ENCODE measurements around the gene FBLN2. TPM values are rescaled to one million over a fixed set of nuclear protein-coding genes. Genes with fewer than 3 reads are reported as not detected.

FBLN2 gene
- total and polyA plus RNA-seq, 5 donors from 2014 or later = not detected

- DNase-seq (no peak), ATAC-seq (ENCODE audit: low read depth in 2 of 2) (no peak)
- H3K4me1 Mint-ChIP-seq = peaks cover 0 to 6% (median 0%) of the 10 kb centered on the region in 4 donors
- H3K4me3 ChIP-seq (ENCODE audit: low read depth, low read length) = no peak overlapping the region
- no peak overlapping the region for H3K27ac ChIP-seq (ENCODE audit: insufficient read depth, low read length, poor library complexity, severe bottlenecking)
- no peaks in the 10 kb centered on the region for H3K27me3 ChIP-seq (ENCODE audit: control insufficient read depth, insufficient read depth, low read length)
- no peaks in the 10 kb centered on the region for H3K4me1 ChIP-seq (ENCODE audit: control insufficient read depth, insufficient read depth, low read length, poor library complexity, severe bottlenecking)
- no peaks in the 10 kb centered on the region for H3K9me3 ChIP-seq (ENCODE audit: control insufficient read depth in 2 of 2, low read length in 2 of 2)
- H3K27me3 Mint-ChIP-seq = no peaks in the 10 kb centered on the region
- no peak overlapping the region for H3K27ac Mint-ChIP-seq
- no peak overlapping the region for H3K4me3 Mint-ChIP-seq
- H3K36me3 Mint-ChIP-seq = no peaks in the 10 kb centered on the region
- peaks cover 0 to 2% (median 0%) of the 10 kb centered on the region in 7 donors for H3K9me3 Mint-ChIP-seq
- no peaks in the 10 kb centered on the region for H3K36me3 ChIP-seq (ENCODE audit: control insufficient read depth, insufficient read depth, low read length)
These were observed 18.5 kb upstream of the FBLN2 start for GRCh38 chr3:13530241-13531009.

- ATAC-seq (ENCODE audit: low read depth in 2 of 2) = no peak
- no peaks in the 10 kb centered on the region for H3K4me1 ChIP-seq (ENCODE audit: control insufficient read depth, insufficient read depth, low read length, poor library complexity, severe bottlenecking)
These were observed 16.8 kb upstream of the FBLN2 start for GRCh38 chr3:13532085-13532484.

GRCh38 chr3:13532631-13533030 is 16.3 kb upstream of the FBLN2 start:
- H3K4me3 ChIP-seq (ENCODE audit: low read depth, low read length) = no peak overlapping the region
- no peak for ATAC-seq (ENCODE audit: low read depth in 2 of 2)
- no peaks in the 10 kb centered on the region for H3K4me1 ChIP-seq (ENCODE audit: control insufficient read depth, insufficient read depth, low read length, poor library complexity, severe bottlenecking)
- H3K36me3 ChIP-seq (ENCODE audit: control insufficient read depth, insufficient read depth, low read length) = no peaks in the 10 kb centered on the region
- Mint-ChIP-seq H3K36me3 (no peaks in the 10 kb centered on the region), H3K27me3 (peaks cover 8% of the 10 kb centered on the region), H3K4me1 (peaks cover 0 to 7% (median 4%) of the 10 kb centered on the region in 4 donors), H3K27ac (no peak overlapping the region), H3K4me3 (no peak overlapping the region), H3K9me3 (peaks cover 0 to 2% (median 0%) of the 10 kb centered on the region in 7 donors)
- no peaks in the 10 kb centered on the region for H3K27me3 ChIP-seq (ENCODE audit: control insufficient read depth, insufficient read depth, low read length)
- no peaks in the 10 kb centered on the region for H3K9me3 ChIP-seq (ENCODE audit: control insufficient read depth in 2 of 2, low read length in 2 of 2)
- H3K27ac ChIP-seq (ENCODE audit: insufficient read depth, low read length, poor library complexity, severe bottlenecking) = no peak overlapping the region
- DNase-seq = no peak

More at GRCh38 chr3:13532085-13532484, 16.8 kb upstream of the FBLN2 start:
- H3K36me3 ChIP-seq (ENCODE audit: control insufficient read depth, insufficient read depth, low read length) = no peaks in the 10 kb centered on the region
- Mint-ChIP-seq H3K27me3 (peaks cover 6% of the 10 kb centered on the region), H3K4me3 (no peak overlapping the region), H3K27ac (no peak overlapping the region), H3K4me1 (peaks cover 0 to 7% (median 4%) of the 10 kb centered on the region in 4 donors), H3K9me3 (peaks cover 0 to 2% (median 0%) of the 10 kb centered on the region in 7 donors), H3K36me3 (no peaks in the 10 kb centered on the region)
- no peaks in the 10 kb centered on the region for H3K9me3 ChIP-seq (ENCODE audit: control insufficient read depth in 2 of 2, low read length in 2 of 2)
- no peaks in the 10 kb centered on the region for H3K27me3 ChIP-seq (ENCODE audit: control insufficient read depth, insufficient read depth, low read length)
- no peak overlapping the region for H3K27ac ChIP-seq (ENCODE audit: insufficient read depth, low read length, poor library complexity, severe bottlenecking)
- DNase-seq = no peak
- H3K4me3 ChIP-seq (ENCODE audit: low read depth, low read length) = no peak overlapping the region

- peaks cover 0 to 2% (median 0%) of the 10 kb centered on the region in 7 donors for H3K9me3 Mint-ChIP-seq
- peaks cover 8% of the 10 kb centered on the region for H3K27me3 Mint-ChIP-seq
- H3K36me3 Mint-ChIP-seq = no peaks in the 10 kb centered on the region
- H3K4me1 ChIP-seq (ENCODE audit: control insufficient read depth, insufficient read depth, low read length, poor library complexity, severe bottlenecking) = no peaks in the 10 kb centered on the region
- no peak for DNase-seq
- ATAC-seq (ENCODE audit: low read depth in 2 of 2) = no peak
- no peaks in the 10 kb centered on the region for H3K27me3 ChIP-seq (ENCODE audit: control insufficient read depth, insufficient read depth, low read length)
- no peak overlapping the region for H3K27ac Mint-ChIP-seq
- H3K4me3 ChIP-seq (ENCODE audit: low read depth, low read length) = no peak overlapping the region
- no peaks in the 10 kb centered on the region for H3K9me3 ChIP-seq (ENCODE audit: control insufficient read depth in 2 of 2, low read length in 2 of 2)
- no peaks in the 10 kb centered on the region for H3K36me3 ChIP-seq (ENCODE audit: control insufficient read depth, insufficient read depth, low read length)
- H3K27ac ChIP-seq (ENCODE audit: insufficient read depth, low read length, poor library complexity, severe bottlenecking) = no peak overlapping the region
- no peak overlapping the region for H3K4me3 Mint-ChIP-seq
- peaks cover 0 to 7% (median 4%) of the 10 kb centered on the region in 4 donors for H3K4me1 Mint-ChIP-seq
These were observed 15.0 kb upstream of the FBLN2 start for GRCh38 chr3:13533885-13534301.

GRCh38 chr3:13535526-13535875 is 13.4 kb upstream of the FBLN2 start:
- no peak overlapping the region for H3K27ac ChIP-seq (ENCODE audit: insufficient read depth, low read length, poor library complexity, severe bottlenecking)
- H3K36me3 ChIP-seq (ENCODE audit: control insufficient read depth, insufficient read depth, low read length) = no peaks in the 10 kb centered on the region
- no peak for DNase-seq
- Mint-ChIP-seq H3K9me3 (peaks cover 0 to 2% (median 0%) of the 10 kb centered on the region in 7 donors), H3K4me1 (peaks cover 0 to 7% (median 4%) of the 10 kb centered on the region in 4 donors), H3K27ac (no peak overlapping the region), H3K4me3 (no peak overlapping the region), H3K27me3 (peaks cover 8% of the 10 kb centered on the region), H3K36me3 (no peaks in the 10 kb centered on the region)
- H3K4me1 ChIP-seq (ENCODE audit: control insufficient read depth, insufficient read depth, low read length, poor library complexity, severe bottlenecking) = no peaks in the 10 kb centered on the region
- H3K9me3 ChIP-seq (ENCODE audit: control insufficient read depth in 2 of 2, low read length in 2 of 2) = no peaks in the 10 kb centered on the region
- no peak for ATAC-seq (ENCODE audit: low read depth in 2 of 2)
- H3K4me3 ChIP-seq (ENCODE audit: low read depth, low read length) = no peak overlapping the region
- H3K27me3 ChIP-seq (ENCODE audit: control insufficient read depth, insufficient read depth, low read length) = no peaks in the 10 kb centered on the region

- no peak overlapping the region for H3K4me3 Mint-ChIP-seq
- peaks cover 8% of the 10 kb centered on the region for H3K27me3 Mint-ChIP-seq
- H3K9me3 Mint-ChIP-seq = peaks cover 0 to 3% (median 1%) of the 10 kb centered on the region in 7 donors
- no peak overlapping the region for H3K27ac Mint-ChIP-seq
- ATAC-seq (ENCODE audit: low read depth in 2 of 2) (no peak), DNase-seq (no peak)
- H3K27me3 ChIP-seq (ENCODE audit: control insufficient read depth, insufficient read depth, low read length) = no peaks in the 10 kb centered on the region
- H3K9me3 ChIP-seq (ENCODE audit: control insufficient read depth in 2 of 2, low read length in 2 of 2) = no peaks in the 10 kb centered on the region
- no peaks in the 10 kb centered on the region for H3K36me3 Mint-ChIP-seq
- H3K27ac ChIP-seq (ENCODE audit: insufficient read depth, low read length, poor library complexity, severe bottlenecking) = no peak overlapping the region
- no peak overlapping the region for H3K4me3 ChIP-seq (ENCODE audit: low read depth, low read length)
- no peaks in the 10 kb centered on the region for H3K36me3 ChIP-seq (ENCODE audit: control insufficient read depth, insufficient read depth, low read length)
- no peaks in the 10 kb centered on the region for H3K4me1 ChIP-seq (ENCODE audit: control insufficient read depth, insufficient read depth, low read length, poor library complexity, severe bottlenecking)
- peaks cover 0 to 7% (median 3%) of the 10 kb centered on the region in 4 donors for H3K4me1 Mint-ChIP-seq
These were observed 13.0 kb upstream of the FBLN2 start for GRCh38 chr3:13535905-13536304.

- Mint-ChIP-seq H3K4me3 (no peak overlapping the region), H3K9me3 (peaks cover 0 to 6% (median 2%) of the 10 kb centered on the region in 7 donors), H3K27ac (no peak overlapping the region), H3K36me3 (no peaks in the 10 kb centered on the region), H3K27me3 (peaks cover 8% of the 10 kb centered on the region), H3K4me1 (peaks cover 0 to 7% (median 2%) of the 10 kb centered on the region in 4 donors)
- no peak overlapping the region for H3K27ac ChIP-seq (ENCODE audit: insufficient read depth, low read length, poor library complexity, severe bottlenecking)
- DNase-seq = no peak
- no peaks in the 10 kb centered on the region for H3K27me3 ChIP-seq (ENCODE audit: control insufficient read depth, insufficient read depth, low read length)
- no peak overlapping the region for H3K4me3 ChIP-seq (ENCODE audit: low read depth, low read length)
- no peak for ATAC-seq (ENCODE audit: low read depth in 2 of 2)
- no peaks in the 10 kb centered on the region for H3K36me3 ChIP-seq (ENCODE audit: control insufficient read depth, insufficient read depth, low read length)
- no peaks in the 10 kb centered on the region for H3K9me3 ChIP-seq (ENCODE audit: control insufficient read depth in 2 of 2, low read length in 2 of 2)
- H3K4me1 ChIP-seq (ENCODE audit: control insufficient read depth, insufficient read depth, low read length, poor library complexity, severe bottlenecking) = no peaks in the 10 kb centered on the region
These were observed 12.5 kb upstream of the FBLN2 start for GRCh38 chr3:13536432-13536831.

- Mint-ChIP-seq H3K4me3 (no peak overlapping the region), H3K36me3 (no peaks in the 10 kb centered on the region), H3K4me1 (peaks cover 0 to 7% (median 2%) of the 10 kb centered on the region in 4 donors), H3K27me3 (peaks cover 8% of the 10 kb centered on the region), H3K9me3 (peaks cover 0 to 6% (median 2%) of the 10 kb centered on the region in 7 donors), H3K27ac (no peak overlapping the region)
- no peaks in the 10 kb centered on the region for H3K4me1 ChIP-seq (ENCODE audit: control insufficient read depth, insufficient read depth, low read length, poor library complexity, severe bottlenecking)
- H3K9me3 ChIP-seq (ENCODE audit: control insufficient read depth in 2 of 2, low read length in 2 of 2) = no peaks in the 10 kb centered on the region
- no peaks in the 10 kb centered on the region for H3K27me3 ChIP-seq (ENCODE audit: control insufficient read depth, insufficient read depth, low read length)
- no peaks in the 10 kb centered on the region for H3K36me3 ChIP-seq (ENCODE audit: control insufficient read depth, insufficient read depth, low read length)
- DNase-seq (no peak), ATAC-seq (ENCODE audit: low read depth in 2 of 2) (no peak)
- no peak overlapping the region for H3K27ac ChIP-seq (ENCODE audit: insufficient read depth, low read length, poor library complexity, severe bottlenecking)
- H3K4me3 ChIP-seq (ENCODE audit: low read depth, low read length) = no peak overlapping the region
These were observed 12.1 kb upstream of the FBLN2 start for GRCh38 chr3:13536832-13537231.

Data from CD4-positive, CD25-positive, alpha-beta regulatory T cell (primary cell).